Fibroblast of skin of abdomen (primary cell): ENCODE results near the gene ARHGDIA.

Experiments
- DNase-seq: peaks from one replicate; pipeline ENCODE4 v3.0.0-alpha.2; 2013

Gene ARHGDIA

GRCh38 chr17:81822996-81823819 is 47.9 kb downstream of the ARHGDIA start:
- no peak for DNase-seq

GRCh38 chr17:81822312-81822637 is 48.9 kb downstream of the ARHGDIA start:
- DNase-seq, result no peak

DNA sequence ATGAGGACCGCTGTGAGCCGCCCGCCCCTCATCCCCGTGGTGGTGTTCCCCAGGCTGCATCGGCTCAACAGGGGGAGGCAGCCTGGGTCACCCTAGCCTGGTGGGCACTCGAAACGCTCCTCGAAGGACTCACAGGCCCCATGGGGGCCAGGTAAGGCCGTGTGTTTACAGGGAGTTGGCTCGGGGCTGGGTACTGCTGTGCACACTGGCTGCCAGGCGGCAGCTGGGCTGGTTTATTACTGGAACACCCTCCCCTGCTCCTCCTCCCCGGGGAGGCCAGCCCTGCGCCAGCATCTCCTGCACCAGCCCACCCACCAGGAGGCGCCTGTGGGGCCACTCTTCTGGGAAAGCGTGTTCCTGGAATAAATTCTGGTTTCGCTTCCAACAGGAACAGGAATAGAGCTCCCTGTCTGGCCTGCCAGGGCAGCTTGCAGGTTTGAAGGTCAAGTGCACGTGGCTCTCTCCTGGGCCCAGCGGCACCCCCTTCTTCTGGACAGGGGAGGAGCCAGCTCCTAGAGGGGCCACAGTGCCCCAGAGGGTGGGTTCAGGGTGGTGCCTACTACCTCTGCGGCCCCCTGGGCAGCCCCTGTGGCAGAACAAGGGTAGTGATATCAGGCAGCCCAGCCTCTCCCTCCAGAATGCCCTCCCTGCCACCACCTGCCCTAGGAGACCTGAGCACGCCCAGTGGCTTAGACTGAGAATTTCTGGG is 49.4 kb downstream of the ARHGDIA start:
- DNase-seq, result peak; percentile 28

- no peak for DNase-seq
Observed at GRCh38 chr17:81821147-81821546, 50.0 kb downstream of the ARHGDIA start.

DNA sequence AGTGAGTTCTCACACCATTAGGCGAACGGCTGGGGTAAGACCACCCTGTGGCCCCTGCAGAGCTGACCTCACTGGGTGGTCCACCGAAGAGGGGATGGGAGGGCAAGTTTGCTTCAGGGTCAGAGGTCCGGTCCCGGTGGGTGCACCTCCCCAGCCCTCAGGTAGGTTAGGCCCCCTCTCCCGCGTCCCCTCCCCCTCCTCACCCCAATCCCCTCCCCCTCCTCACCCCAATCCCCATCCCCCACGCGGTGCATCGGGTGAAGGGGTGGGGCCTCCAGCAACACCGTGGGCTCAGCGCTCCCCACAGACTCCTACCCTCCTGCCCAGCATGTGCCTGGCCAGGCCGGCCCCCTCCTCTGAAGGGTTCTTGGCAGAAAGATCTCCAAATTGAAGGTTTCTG is 51.4 kb downstream of the ARHGDIA start:
- DNase-seq, result no peak

DNA sequence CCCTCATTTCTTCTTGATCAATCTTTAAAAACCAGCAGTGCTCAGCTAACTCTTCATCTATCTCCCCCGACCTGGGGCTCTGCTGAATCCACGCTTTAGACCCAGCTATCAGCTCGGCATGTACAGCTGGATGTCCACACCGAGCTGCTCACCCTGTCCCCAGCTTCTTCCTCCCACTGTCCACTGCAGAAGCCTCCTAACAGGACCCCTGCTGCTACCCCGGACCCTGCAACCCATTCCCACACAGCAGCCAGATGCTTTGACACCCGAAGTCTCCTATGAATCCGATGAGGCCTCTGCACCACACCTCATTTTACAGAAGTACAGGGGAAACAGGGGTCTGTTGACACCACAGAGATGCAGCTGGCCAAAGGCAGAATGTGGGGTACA is 53.4 kb downstream of the ARHGDIA start:
- no peak for DNase-seq
